IMR-90 (cell line): ENCODE data around the gene FTO. TPM values are rescaled to one million over a fixed set of nuclear protein-coding genes. Genes with fewer than 3 reads are reported as not detected.

ENCODE experiments used
- ATAC-seq: fragments of 200-7000 bp; cut with Tn5 transposase; 2 replicates; pipeline ENCODE4 v1.9.1; 2020; ENCODE audit warnings: low read depth, mild to moderate bottlenecking, moderate library complexity
- BruUV-seq: library from RNA; stranded (reverse); fragments of 400-500 nt; replicated peaks from 2 replicates; lab custom pipeline; 2021; lab: Mats Ljungman, UMichigan
- CTCF ChIA-PET: fragments of 300-600 bp; formaldehyde crosslinking; extraction: SDS; loops from one replicate; lab custom pipeline; 2021; ENCODE audit warnings: antibody characterized with exemption; lab: Yijun Ruan, JAX
- POLR2A ChIA-PET: fragments of 300-600 bp; sonication (Branson Sonifier 250); formaldehyde crosslinking; loops from one replicate; lab custom pipeline; 2022; ENCODE audit warnings: antibody characterized with exemption; ENCODE audit not compliant: unreplicated experiment; lab: Charles Lee
- DNase-seq: peaks from one replicate; pipeline ENCODE4 v3.0.0; 2013
- H2AFZ ChIP-seq: replicated peaks from 2 replicates; pipeline ENCODE3; 2013; ENCODE audit warnings: low read length, mild to moderate bottlenecking; ENCODE audit not compliant: poor library complexity
- H2AK5ac ChIP-seq: 2 replicates; pipeline ENCODE4 v1.6.1; 2013; ENCODE audit warnings: low read depth, low read length, inconsistent platforms
- H2AK9ac ChIP-seq: replicated peaks from 2 replicates; pipeline ENCODE3; 2013; ENCODE audit warnings: mild to moderate bottlenecking, low read depth, low read length, moderate library complexity; ENCODE audit not compliant: poor library complexity
- H2BK120ac ChIP-seq: 2 replicates; pipeline ENCODE4 v1.6.1; 2013; ENCODE audit warnings: low read depth, low read length, inconsistent platforms
- H2BK15ac ChIP-seq: 3 replicates; pipeline ENCODE4 v1.6.1; 2013; ENCODE audit warnings: low read depth, low read length, inconsistent platforms
- H2BK20ac ChIP-seq: 2 replicates; pipeline ENCODE4 v1.6.1; 2013; ENCODE audit warnings: low read depth, mild to moderate bottlenecking, inconsistent platforms, low read length, moderate library complexity
- H2BK5ac ChIP-seq: 2 replicates; pipeline ENCODE4 v1.6.1; 2013; ENCODE audit warnings: mild to moderate bottlenecking, low read depth, low read length, inconsistent platforms; ENCODE audit not compliant: poor library complexity, severe bottlenecking
- H3K14ac ChIP-seq: replicated peaks from 2 replicates; pipeline ENCODE4 v1.6.1; 2013; ENCODE audit warnings: low read depth, low read length, inconsistent platforms
- H3K18ac ChIP-seq: 2 replicates; pipeline ENCODE4 v1.6.1; 2013; ENCODE audit warnings: low read depth, low read length, control low read depth
- H3K23ac ChIP-seq: 2 replicates; pipeline ENCODE4 v1.6.1; 2013; ENCODE audit warnings: low read depth, low read length, inconsistent platforms
- H3K27ac ChIP-seq: 2 replicates; pipeline ENCODE4 v1.5.1; 2013; ENCODE audit warnings: mild to moderate bottlenecking, control low read depth, low read length; ENCODE audit not compliant: insufficient read depth
- H3K27me3 ChIP-seq: 2 replicates; pipeline ENCODE4 v1.6.1; 2013; ENCODE audit warnings: low read length; ENCODE audit not compliant: control insufficient read depth, insufficient read depth
- H3K36me3 ChIP-seq: 2 replicates; pipeline ENCODE4 v1.6.1; 2013; ENCODE audit warnings: low read length, mixed read lengths; ENCODE audit not compliant: control insufficient read depth, insufficient read depth
- H3K4ac ChIP-seq: 2 replicates; pipeline ENCODE4 v1.6.1; 2013; ENCODE audit warnings: low read depth, low read length, inconsistent platforms
- H3K4me1 ChIP-seq: 2 replicates; pipeline ENCODE4 v1.6.1; 2013; ENCODE audit warnings: low read length, mixed read lengths; ENCODE audit not compliant: control insufficient read depth, insufficient read depth
- H3K4me2 ChIP-seq: 2 replicates; pipeline ENCODE4 v1.6.1; 2013; ENCODE audit warnings: low read depth, mild to moderate bottlenecking, control low read depth, low read length, moderate library complexity
- H3K4me3 ChIP-seq: 2 replicates; pipeline ENCODE4 v1.5.1; 2013; ENCODE audit warnings: low read depth, mild to moderate bottlenecking, control low read depth, low read length, moderate library complexity; ENCODE audit not compliant: insufficient read depth
- H3K56ac ChIP-seq: 2 replicates; pipeline ENCODE4 v1.6.1; 2013; ENCODE audit warnings: low read length, inconsistent platforms; ENCODE audit not compliant: insufficient read depth; ENCODE audit errors: extremely low read depth
- H3K79me1 ChIP-seq, 2 experiments: 2 replicates each; pipeline ENCODE4 v1.6.1; 2013; ENCODE audit warnings: low read length in 2 of 2, inconsistent platforms in 1 of 2, low read depth in 1 of 2
- H3K9ac ChIP-seq: 2 replicates; pipeline ENCODE4 v1.6.1; 2013; ENCODE audit warnings: low read depth, low read length, control low read depth
- H3K9me1 ChIP-seq: 2 replicates; pipeline ENCODE4 v1.6.1; 2013; ENCODE audit warnings: low read length, inconsistent platforms; ENCODE audit not compliant: insufficient read depth
- H3K9me3 ChIP-seq: 2 replicates; pipeline ENCODE4 v1.6.1; 2013; ENCODE audit warnings: low read length; ENCODE audit not compliant: control insufficient read depth, insufficient read depth
- H4K20me1 ChIP-seq: 2 replicates; pipeline ENCODE4 v1.6.1; 2013; ENCODE audit warnings: low read length, inconsistent platforms; ENCODE audit not compliant: insufficient read depth
- H4K5ac ChIP-seq: 2 replicates; pipeline ENCODE4 v1.6.1; 2013; ENCODE audit warnings: mild to moderate bottlenecking, low read depth, low read length, control low read depth
- H4K8ac ChIP-seq, 2 experiments: 2 replicates each; pipeline ENCODE4 v1.6.1; 2013; ENCODE audit warnings: low read depth in 2 of 2, low read length in 2 of 2, control low read depth in 1 of 2, inconsistent platforms in 1 of 2
- H4K91ac ChIP-seq: 2 replicates; pipeline ENCODE4 v1.6.1; 2013; ENCODE audit warnings: low read depth, low read length, inconsistent platforms; ENCODE audit not compliant: insufficient read depth
- POLR2A ChIP-seq: IDR thresholded peaks from 2 replicates; pipeline ENCODE4 v1.6.1; 2012; ENCODE audit warnings: mild to moderate bottlenecking, low read depth, low read length
- dilution Hi-C: fragments of 300-500 bp; cut with HindIII; formaldehyde crosslinking; loops from one replicate; pipeline ENCODE4 v1.14.3; 2018; ENCODE audit warnings: low sequenced_read_pairs; ENCODE audit not compliant: unreplicated experiment
- in situ Hi-C: fragments of 300-500 bp; cut with MboI; formaldehyde crosslinking; loops from 3 replicates; pipeline ENCODE4 v1.14.3; 2019; ENCODE audit warnings: low sequenced_read_pairs, inconsistent platforms, mixed read lengths
- intact Hi-C: fragments of 100-400 bp; cut with micrococcal nuclease; formaldehyde crosslinking; loops from 2 replicates; pipeline ENCODE4 v1.10.0; 2022
- polyA plus RNA-seq, 3 experiments: library from polyadenylated mRNA; depleted of rRNA; stranded (reverse); fragments of >200 nt; gene quantifications; 2 replicates each; pipeline ENCODE4 v1.2.3, GENCODE V29; 2012; ENCODE audit warnings: low replicate concordance in 1 of 3
- total RNA-seq: library from RNA; depleted of rRNA; stranded (reverse); fragments of >200 nt; gene quantifications from 2 replicates; pipeline ENCODE4 v1.2.3, GENCODE V29; 2012

The FTO gene
- total and polyA plus RNA-seq, 2 of the 4 experiments (the other 2 are of a cell fraction), result 70.3 to 132 TPM

DNA sequence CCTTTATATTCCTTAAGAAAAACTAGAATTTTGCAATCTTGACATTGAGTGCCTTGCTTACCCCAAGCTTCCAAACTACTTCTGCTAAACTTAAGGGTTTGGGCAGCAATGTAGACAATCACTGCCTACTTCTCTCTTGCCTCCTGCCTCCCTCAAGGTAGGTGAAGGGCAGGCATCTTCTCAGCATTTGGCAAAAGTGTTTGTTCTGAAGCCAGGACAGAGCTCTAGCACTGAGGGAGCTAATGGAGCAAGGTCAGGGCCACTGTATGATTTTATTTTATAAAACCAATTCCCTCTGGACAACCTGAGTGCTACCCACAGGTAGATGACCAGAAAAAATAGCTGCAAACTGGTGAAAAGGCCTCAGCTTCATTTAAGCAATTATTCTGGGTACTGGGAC is 470.8 kb downstream of the FTO start:
- in situ Hi-C loops, result no loop called here

More for the DNA sequence above, 470.8 kb downstream of the FTO start:
- Histone ChIP-seq H3K9ac (no peak overlapping the region), H3K27ac (no peak overlapping the region), H4K20me1 (no peaks in the 10 kb centered on the region), H3K9me1 (no peaks in the 10 kb centered on the region), H2AK5ac (no peak overlapping the region), H2AK9ac (no peak overlapping the region), H4K5ac (no peak overlapping the region), H3K4me1 (no peaks in the 10 kb centered on the region), H4K8ac (no peak overlapping the region), H3K36me3 (no peaks in the 10 kb centered on the region), H3K4me2 (no peak overlapping the region), H3K4me3 (no peak overlapping the region), H3K27me3 (peaks cover 53% of the 10 kb centered on the region), H3K18ac (no peak overlapping the region), H4K91ac (no peak overlapping the region), H3K4ac (no peak overlapping the region), H3K56ac (no peak overlapping the region), H3K9me3 (no peaks in the 10 kb centered on the region), H3K79me1 (no peaks in the 10 kb centered on the region), H3K14ac (no peak overlapping the region), H3K23ac (no peak overlapping the region), H2BK120ac (no peak overlapping the region), H2BK5ac (no peak overlapping the region), H2BK20ac (no peak overlapping the region), H2BK15ac (no peak overlapping the region), H2AFZ (no peak overlapping the region)
- dilution Hi-C loops (no loop called here), intact Hi-C loops (no loop called here)
- ATAC-seq, result no peak
- DNase-seq, result no peak
- ChIA-PET POLR2A (no interaction called here), CTCF (no interaction called here)
- TF ChIP-seq POLR2A, result no peak
- BruUV-seq, result no TSS peak
